Measurements from ENCODE around the gene MGST2.

MGST2 gene

DNA sequence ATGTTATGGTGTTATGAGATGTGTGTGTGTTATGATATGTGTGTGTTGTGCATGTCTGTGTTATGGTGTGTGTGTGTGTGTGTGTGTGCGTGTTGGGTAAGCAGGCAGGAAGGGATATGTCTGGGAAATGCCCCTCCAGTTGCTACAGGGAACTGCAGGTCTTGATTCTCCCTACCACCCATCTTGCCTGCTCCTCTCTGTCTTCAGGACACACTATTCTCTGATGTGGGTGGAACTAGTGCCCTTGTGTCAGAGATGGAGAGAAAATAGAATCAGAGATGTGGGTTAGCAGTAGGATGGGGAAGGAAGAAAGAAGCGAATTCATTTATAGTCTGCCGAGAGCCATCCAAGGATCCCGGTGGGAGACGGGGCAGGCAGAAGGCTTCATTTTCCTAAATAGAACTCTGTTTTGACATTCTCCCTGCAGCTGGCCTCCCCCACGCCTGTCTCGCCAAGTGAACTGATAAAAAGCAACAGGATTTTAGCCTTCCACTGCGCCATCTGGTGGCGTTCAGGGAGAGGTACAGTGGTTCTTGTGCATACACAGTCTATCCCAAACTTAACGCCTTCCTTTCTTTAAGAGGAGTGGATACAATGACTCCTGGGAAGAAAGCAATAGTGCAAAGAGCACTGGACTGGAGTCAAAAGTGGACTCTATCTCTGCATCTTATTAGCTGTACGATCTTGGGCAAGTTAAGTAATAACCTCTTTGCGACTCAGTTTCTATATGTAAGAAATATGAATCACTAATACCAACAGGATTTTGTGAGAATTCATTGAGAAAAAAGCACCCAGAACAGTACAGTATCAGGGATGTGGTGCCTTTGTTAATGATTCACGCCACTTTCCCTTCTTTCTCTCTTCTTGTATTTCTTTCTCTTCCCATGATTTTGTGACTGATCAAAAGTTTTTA is 14.1 kb upstream of the MGST2 start:
- Histone ChIP-seq H3K23ac (ENCODE audit: low read length) (no peak overlapping the region), H4K8ac (ENCODE audit: low read depth, low read length) (no peak overlapping the region), H3K4me3 (ENCODE audit: low read depth, low read length) (no peak overlapping the region), H3K4me1 (ENCODE audit: control insufficient read depth in 1 of 2, insufficient read depth in 2 of 2, low read length in 2 of 2) (peaks cover 0 to 4% of the 10 kb centered on the region in 2 experiments), H3K4ac (ENCODE audit: low read depth, low read length) (no peak overlapping the region), H2AK5ac (ENCODE audit: low read length) (no peak overlapping the region), H2BK5ac (ENCODE audit: low read depth, low read length, poor library complexity) (no peak overlapping the region), H3K9ac (ENCODE audit: low read length) (no peak overlapping the region), H2BK12ac (ENCODE audit: low read length) (no peak overlapping the region), H3K36me3 (ENCODE audit: control insufficient read depth in 1 of 2, insufficient read depth in 2 of 2, low read length in 2 of 2) (no peaks in the 10 kb centered on the region), H3K9me3 (ENCODE audit: insufficient read depth, low read depth, low read length) (no peaks in the 10 kb centered on the region), H3K79me2 (ENCODE audit: control insufficient read depth, insufficient read depth, low read length, poor library complexity) (no peaks in the 10 kb centered on the region), H3K18ac (ENCODE audit: low read length) (no peak overlapping the region), H3K14ac (ENCODE audit: low read length) (no peak overlapping the region), H4K12ac (ENCODE audit: low read depth, low read length) (no peak overlapping the region), H3K4me2 (ENCODE audit: low read length) (peak overlapping the region; percentile 20), H2BK120ac (ENCODE audit: insufficient read depth, low read length, poor library complexity) (no peak overlapping the region), H4K91ac (ENCODE audit: low read depth, low read length) (no peak overlapping the region), H3K27ac (ENCODE audit: low read depth, low read length) (no peak overlapping the region), H3K79me1 (ENCODE audit: low read length) (no peaks in the 10 kb centered on the region), H2AFZ (ENCODE audit: insufficient read depth, low read length, poor library complexity) (no peak overlapping the region), H3K27me3 (ENCODE audit: insufficient read depth, low read length) (no peaks in the 10 kb centered on the region)
- DNase-seq = peak; percentile 57 to 88
- WGBS (ENCODE audit: extremely low coverage, insufficient coverage, insufficient read length) = no CpG with 5 or more reads among the region's 13 CpGs

DNA sequence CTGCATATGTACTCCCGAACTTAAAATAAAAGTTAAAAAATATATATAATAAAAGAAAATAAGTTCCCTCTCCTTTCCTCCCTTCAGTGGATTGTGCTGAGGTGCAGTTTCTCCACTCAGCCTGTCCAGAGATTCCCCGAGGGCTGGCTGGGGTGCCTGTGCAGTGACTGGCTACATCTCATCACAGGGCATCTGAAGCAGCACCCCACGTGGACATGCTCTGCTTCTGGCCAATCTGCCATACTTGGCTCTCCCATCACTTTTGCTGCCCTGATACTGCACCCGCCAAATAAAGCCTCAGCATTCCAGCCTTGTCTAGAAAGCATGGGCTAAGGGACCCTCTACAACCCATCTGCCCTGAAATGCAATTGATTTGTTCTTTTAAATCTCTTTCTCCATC is 11.1 kb upstream of the MGST2 start:
- peaks cover 4% of the 10 kb centered on the region for H3K79me1 ChIP-seq (ENCODE audit: low read length)
- H3K27ac ChIP-seq (ENCODE audit: low read depth, low read length) = no peak overlapping the region
- no peak overlapping the region for H3K4me3 ChIP-seq (ENCODE audit: low read depth, low read length)
- no peaks in the 10 kb centered on the region for H3K36me3 ChIP-seq (ENCODE audit: control insufficient read depth in 1 of 2, insufficient read depth in 2 of 2, low read length in 2 of 2)
- H3K14ac ChIP-seq (ENCODE audit: low read length) = no peak overlapping the region
- H3K79me2 ChIP-seq (ENCODE audit: control insufficient read depth, insufficient read depth, low read length, poor library complexity) = no peaks in the 10 kb centered on the region
- no peak overlapping the region for H2AK5ac ChIP-seq (ENCODE audit: low read length)
- no peak overlapping the region for H3K9ac ChIP-seq (ENCODE audit: low read length)
- H3K4me1 ChIP-seq (ENCODE audit: control insufficient read depth in 1 of 2, insufficient read depth in 2 of 2, low read length in 2 of 2) = peaks cover 10 to 11% of the 10 kb centered on the region in 2 experiments
- no peak overlapping the region for H2BK120ac ChIP-seq (ENCODE audit: insufficient read depth, low read length, poor library complexity)
- no peaks in the 10 kb centered on the region for H3K9me3 ChIP-seq (ENCODE audit: insufficient read depth, low read depth, low read length)
- H2BK5ac ChIP-seq (ENCODE audit: low read depth, low read length, poor library complexity) = no peak overlapping the region
- H3K27me3 ChIP-seq (ENCODE audit: insufficient read depth, low read length) = no peaks in the 10 kb centered on the region
- no peak overlapping the region for H2AFZ ChIP-seq (ENCODE audit: insufficient read depth, low read length, poor library complexity)
- no peak overlapping the region for H4K12ac ChIP-seq (ENCODE audit: low read depth, low read length)
- H3K18ac ChIP-seq (ENCODE audit: low read length) = no peak overlapping the region
- no peak overlapping the region for H3K4me2 ChIP-seq (ENCODE audit: low read length)
- no peak overlapping the region for H3K23ac ChIP-seq (ENCODE audit: low read length)
- H4K91ac ChIP-seq (ENCODE audit: low read depth, low read length) = no peak overlapping the region
- WGBS (ENCODE audit: extremely low coverage, insufficient coverage, insufficient read length) = no CpG with 5 or more reads among the region's 4 CpGs
- H3K4ac ChIP-seq (ENCODE audit: low read depth, low read length) = no peak overlapping the region
- H4K8ac ChIP-seq (ENCODE audit: low read depth, low read length) = no peak overlapping the region
- no peak overlapping the region for H2BK12ac ChIP-seq (ENCODE audit: low read length)
- DNase-seq = no peak

GRCh38 chr4:139655116-139655515 is 10.5 kb upstream of the MGST2 start:
- Histone ChIP-seq H3K23ac (ENCODE audit: low read length) (no peak overlapping the region), H2BK5ac (ENCODE audit: low read depth, low read length, poor library complexity) (no peak overlapping the region), H3K4me1 (ENCODE audit: control insufficient read depth in 1 of 2, insufficient read depth in 2 of 2, low read length in 2 of 2) (peaks cover 10 to 11% of the 10 kb centered on the region in 2 experiments), H4K12ac (ENCODE audit: low read depth, low read length) (no peak overlapping the region), H3K27me3 (ENCODE audit: insufficient read depth, low read length) (no peaks in the 10 kb centered on the region), H3K36me3 (ENCODE audit: control insufficient read depth in 1 of 2, insufficient read depth in 2 of 2, low read length in 2 of 2) (no peaks in the 10 kb centered on the region), H3K14ac (ENCODE audit: low read length) (no peak overlapping the region), H3K4me3 (ENCODE audit: low read depth, low read length) (no peak overlapping the region), H2BK120ac (ENCODE audit: insufficient read depth, low read length, poor library complexity) (no peak overlapping the region), H3K9ac (ENCODE audit: low read length) (no peak overlapping the region), H3K4me2 (ENCODE audit: low read length) (no peak overlapping the region), H4K91ac (ENCODE audit: low read depth, low read length) (no peak overlapping the region), H4K8ac (ENCODE audit: low read depth, low read length) (no peak overlapping the region), H2BK12ac (ENCODE audit: low read length) (no peak overlapping the region), H2AFZ (ENCODE audit: insufficient read depth, low read length, poor library complexity) (no peak overlapping the region), H3K18ac (ENCODE audit: low read length) (no peak overlapping the region), H3K79me1 (ENCODE audit: low read length) (peaks cover 4% of the 10 kb centered on the region), H3K27ac (ENCODE audit: low read depth, low read length) (no peak overlapping the region), H3K9me3 (ENCODE audit: insufficient read depth, low read depth, low read length) (no peaks in the 10 kb centered on the region), H3K4ac (ENCODE audit: low read depth, low read length) (no peak overlapping the region), H2AK5ac (ENCODE audit: low read length) (no peak overlapping the region), H3K79me2 (ENCODE audit: control insufficient read depth, insufficient read depth, low read length, poor library complexity) (no peaks in the 10 kb centered on the region)
- WGBS (ENCODE audit: extremely low coverage, insufficient coverage, insufficient read length) = no CpG with 5 or more reads among the region's 3 CpGs
- peak; percentile 72 to 91 for DNase-seq

- H3K79me2 ChIP-seq (ENCODE audit: control insufficient read depth, insufficient read depth, low read length, poor library complexity) = no peaks in the 10 kb centered on the region
Measured at GRCh38 chr4:139656614-139657486, 8.8 kb upstream of the MGST2 start.

More at GRCh38 chr4:139656614-139657486, 8.8 kb upstream of the MGST2 start:
- Histone ChIP-seq H2BK120ac (ENCODE audit: insufficient read depth, low read length, poor library complexity) (no peak overlapping the region), H4K8ac (ENCODE audit: low read depth, low read length) (no peak overlapping the region), H3K4ac (ENCODE audit: low read depth, low read length) (no peak overlapping the region), H3K36me3 (ENCODE audit: control insufficient read depth in 1 of 2, insufficient read depth in 2 of 2, low read length in 2 of 2) (no peaks in the 10 kb centered on the region), H3K4me2 (ENCODE audit: low read length) (peak overlapping the region; percentile 57), H3K4me1 (ENCODE audit: control insufficient read depth in 1 of 2, insufficient read depth in 2 of 2, low read length in 2 of 2) (peaks cover 10 to 11% of the 10 kb centered on the region in 2 experiments), H3K27me3 (ENCODE audit: insufficient read depth, low read length) (no peaks in the 10 kb centered on the region), H2AK5ac (ENCODE audit: low read length) (no peak overlapping the region), H3K9me3 (ENCODE audit: insufficient read depth, low read depth, low read length) (no peaks in the 10 kb centered on the region), H3K18ac (ENCODE audit: low read length) (no peak overlapping the region), H2BK5ac (ENCODE audit: low read depth, low read length, poor library complexity) (no peak overlapping the region), H3K9ac (ENCODE audit: low read length) (no peak overlapping the region), H3K23ac (ENCODE audit: low read length) (no peak overlapping the region), H3K79me1 (ENCODE audit: low read length) (peaks cover 4% of the 10 kb centered on the region), H3K4me3 (ENCODE audit: low read depth, low read length) (no peak overlapping the region), H3K14ac (ENCODE audit: low read length) (no peak overlapping the region), H4K91ac (ENCODE audit: low read depth, low read length) (peak overlapping the region; percentile 42), H2BK12ac (ENCODE audit: low read length) (peak overlapping the region; percentile 1), H2AFZ (ENCODE audit: insufficient read depth, low read length, poor library complexity) (no peak overlapping the region), H4K12ac (ENCODE audit: low read depth, low read length) (no peak overlapping the region), H3K27ac (ENCODE audit: low read depth, low read length) (peak overlapping the region; percentile 40)
- DNase-seq = peak; percentile 64 to 86
- WGBS (ENCODE audit: extremely low coverage, insufficient coverage, insufficient read length) = no CpG with 5 or more reads among the region's 13 CpGs
